Measurements from ENCODE around the gene SMAP2.
"Not testable (repeated sequence)": the region's sequence is repeated elsewhere in the genome, so short reads cannot be mapped to it uniquely, and the experiment has no call there.

Gene SMAP2

DNA sequence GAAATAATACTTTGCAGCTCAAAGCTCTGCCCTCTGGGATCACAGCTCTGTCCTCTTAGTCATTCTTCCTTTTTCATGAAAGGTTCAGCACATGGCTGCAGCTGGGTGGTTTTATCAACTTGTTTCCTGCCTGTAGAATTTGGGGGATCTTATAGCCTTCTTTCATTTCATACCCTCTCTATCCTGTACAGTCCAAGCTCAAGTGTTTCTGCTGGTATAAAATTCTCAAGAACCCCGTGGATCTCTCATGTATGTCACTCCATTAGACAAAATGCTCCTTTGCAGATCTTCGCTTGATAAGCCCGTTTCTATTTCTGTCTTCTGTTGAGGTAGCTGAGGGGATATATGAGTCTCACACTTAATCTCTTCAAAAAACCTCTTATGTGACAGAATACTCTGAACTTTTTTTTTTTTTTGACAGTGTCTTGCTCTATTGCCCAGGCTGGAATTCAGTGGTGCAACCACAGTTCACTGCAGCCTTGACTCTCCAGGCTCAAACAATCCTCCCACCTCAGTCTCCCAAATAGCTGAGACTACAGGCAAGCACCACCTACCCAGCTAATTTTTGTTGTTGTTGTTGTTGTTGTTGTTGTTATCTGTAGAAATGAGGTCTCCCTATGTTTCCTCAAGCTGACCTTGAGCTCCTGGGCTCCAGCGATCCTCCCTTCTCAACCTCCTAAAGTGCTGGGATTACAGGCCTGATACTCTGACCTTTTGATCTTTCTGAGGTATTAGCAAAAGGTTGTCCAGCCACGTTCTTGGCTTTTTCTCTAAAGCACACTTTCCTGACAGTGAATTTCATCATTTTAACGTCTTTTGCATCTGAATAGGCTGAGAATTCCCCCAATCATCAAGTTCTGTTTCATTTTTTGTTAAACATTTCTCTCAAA lies 31.8 kb upstream of the SMAP2 start:
- no peak for TF ChIP-seq CTCF (IDR thresholded peaks at IDR 0.05; ENCODE audit: insufficient read depth, missing control alignments)
- no peak for FAIRE-seq
- DNase-seq (ENCODE audit: insufficient read length, low spot score), result no peak

DNA sequence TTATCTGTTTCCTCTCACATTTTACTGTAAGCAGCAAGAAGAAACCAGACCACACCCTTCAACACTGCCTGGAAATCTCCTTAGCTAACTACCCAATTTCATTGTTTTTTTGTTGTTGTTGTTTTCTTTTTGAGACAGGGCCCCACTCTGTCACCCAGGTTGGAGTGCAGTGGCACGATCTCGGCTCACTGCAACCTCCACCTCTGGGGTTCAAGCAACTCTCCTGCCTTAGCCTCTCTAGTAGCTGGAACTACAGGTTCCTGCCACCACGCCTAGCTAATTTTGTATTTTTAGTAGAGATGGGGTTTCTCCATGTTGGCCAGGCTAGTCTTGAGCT lies 31.2 kb upstream of the SMAP2 start:
- DNase-seq (ENCODE audit: insufficient read length, low spot score); FAIRE-seq: not testable (repeated sequence)

DNA sequence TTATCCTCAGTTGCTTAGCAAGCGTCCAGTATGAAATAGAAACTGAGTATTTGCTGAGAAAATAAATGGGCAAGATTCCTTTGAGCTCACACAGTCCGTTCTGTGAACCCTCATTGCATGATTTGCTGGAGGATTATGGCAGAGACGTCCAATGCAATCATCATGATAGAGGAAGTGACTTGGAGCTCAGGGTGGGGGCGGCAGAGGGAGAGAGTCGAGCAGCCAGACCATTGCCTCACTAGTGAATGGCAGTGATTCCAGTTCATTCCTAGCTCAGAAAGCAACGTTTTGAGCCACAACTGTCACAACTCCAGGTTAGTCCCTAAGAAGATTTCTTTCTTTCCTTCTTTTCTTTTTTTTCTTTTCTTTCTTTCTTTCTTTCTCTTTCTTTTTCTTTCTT lies 28.9 kb upstream of the SMAP2 start:
- no peak for TF ChIP-seq CTCF (IDR thresholded peaks at IDR 0.05; ENCODE audit: insufficient read depth, missing control alignments)
- DNase-seq (ENCODE audit: insufficient read length, low spot score) (no peak), FAIRE-seq (no peak)

- no peak for TF ChIP-seq CTCF (IDR thresholded peaks at IDR 0.05; ENCODE audit: insufficient read depth, missing control alignments)
- no peak for DNase-seq (ENCODE audit: insufficient read length, low spot score)
- no peak for FAIRE-seq
These were observed 23.1 kb upstream of the SMAP2 start for GRCh38 chr1:40350391-40350790.

- no peak for DNase-seq (ENCODE audit: insufficient read length, low spot score)
- no peak for TF ChIP-seq CTCF (IDR thresholded peaks at IDR 0.05; ENCODE audit: insufficient read depth, missing control alignments)
- no peak for FAIRE-seq
These were observed 22.4 kb upstream of the SMAP2 start for GRCh38 chr1:40351124-40351523.

GRCh38 chr1:40352126-40352525 lies 21.4 kb upstream of the SMAP2 start:
- no peak for FAIRE-seq
- no peak for TF ChIP-seq CTCF (IDR thresholded peaks at IDR 0.05; ENCODE audit: insufficient read depth, missing control alignments)
- DNase-seq (ENCODE audit: insufficient read length, low spot score), result no peak

GRCh38 chr1:40353082-40353481 lies 20.4 kb upstream of the SMAP2 start:
- FAIRE-seq (no peak), DNase-seq (ENCODE audit: insufficient read length, low spot score) (no peak)
- TF ChIP-seq CTCF (IDR thresholded peaks at IDR 0.05; ENCODE audit: insufficient read depth, missing control alignments), result no peak
